HG03575 (cell line): ENCODE data around the gene OSGIN1.
"Not testable (repeated sequence)": the region's sequence is repeated elsewhere in the genome, so short reads cannot be mapped to it uniquely, and the experiment has no call there.

Experiments
- ATAC-seq: cut with Tn5 transposase; IDR thresholded peaks from one replicate; pipeline ENCODE4 v1.9.1; 2021; ENCODE audit not compliant: unreplicated experiment, insufficient number of reproducible peaks, low FRiP score; ENCODE audit errors: extremely low read depth

Gene OSGIN1

GRCh38 chr16:83939266-83939855 lies 13.7 kb upstream of the OSGIN1 start:
- ATAC-seq, result no peak

- ATAC-seq, result no peak
These were observed 12.9 kb upstream of the OSGIN1 start for GRCh38 chr16:83940119-83940518.

DNA sequence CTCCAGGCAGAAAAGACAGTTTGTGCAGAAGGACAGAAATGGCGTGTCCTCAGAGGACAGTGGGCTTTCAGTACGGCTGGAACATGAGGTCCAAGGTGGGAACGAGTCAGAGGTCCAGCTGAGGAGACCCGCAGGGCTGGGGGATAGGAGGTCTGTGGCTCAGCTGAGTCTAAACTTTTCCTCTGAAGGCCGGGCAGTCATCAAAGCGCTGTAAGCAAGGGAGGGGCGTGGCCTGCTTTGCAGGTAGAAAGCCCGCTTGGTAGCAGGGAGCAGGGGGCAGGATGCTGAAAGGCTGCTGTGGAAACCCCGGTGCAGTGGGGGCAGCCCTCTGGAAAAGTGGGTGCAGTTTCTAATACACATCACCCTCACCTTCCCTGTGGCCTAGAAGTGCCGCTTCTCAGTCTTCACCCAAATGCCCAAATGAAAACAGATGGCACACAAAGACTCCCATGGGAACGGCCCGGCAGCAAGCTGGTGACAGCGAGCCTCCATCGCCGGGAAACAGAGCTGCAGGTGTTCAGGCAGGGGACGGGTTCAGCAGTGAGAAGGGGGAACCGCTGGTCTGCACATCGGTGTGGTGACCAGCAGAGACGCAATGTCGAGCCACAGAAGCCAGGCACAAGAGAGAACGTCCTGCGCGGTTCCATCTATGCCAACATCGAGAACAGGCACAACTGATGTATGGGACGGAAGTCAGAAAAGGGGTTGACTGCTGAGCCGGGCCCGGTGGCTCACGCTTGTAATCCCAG lies 12.2 kb upstream of the OSGIN1 start:
- ATAC-seq, result no peak

DNA sequence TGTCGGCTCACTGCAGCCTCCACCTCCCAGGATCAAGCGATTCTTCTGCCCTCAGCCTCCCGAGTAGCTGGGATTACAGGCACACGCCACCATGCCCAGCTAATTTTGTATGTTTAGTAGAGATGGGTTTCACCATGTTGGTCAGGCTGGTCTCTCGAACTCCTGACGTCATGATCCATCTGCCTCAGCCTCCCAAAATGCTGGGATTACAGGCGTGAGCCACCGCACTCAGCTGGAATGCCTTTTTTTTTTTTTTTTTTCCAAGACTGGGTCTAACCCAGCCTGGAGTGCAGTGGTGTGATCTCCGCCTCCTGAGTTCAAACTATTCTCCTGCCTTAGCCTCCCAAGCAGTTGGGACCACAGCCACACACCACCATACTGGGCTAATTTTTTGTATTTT lies 11.5 kb upstream of the OSGIN1 start:
- not testable (repeated sequence) for ATAC-seq

DNA sequence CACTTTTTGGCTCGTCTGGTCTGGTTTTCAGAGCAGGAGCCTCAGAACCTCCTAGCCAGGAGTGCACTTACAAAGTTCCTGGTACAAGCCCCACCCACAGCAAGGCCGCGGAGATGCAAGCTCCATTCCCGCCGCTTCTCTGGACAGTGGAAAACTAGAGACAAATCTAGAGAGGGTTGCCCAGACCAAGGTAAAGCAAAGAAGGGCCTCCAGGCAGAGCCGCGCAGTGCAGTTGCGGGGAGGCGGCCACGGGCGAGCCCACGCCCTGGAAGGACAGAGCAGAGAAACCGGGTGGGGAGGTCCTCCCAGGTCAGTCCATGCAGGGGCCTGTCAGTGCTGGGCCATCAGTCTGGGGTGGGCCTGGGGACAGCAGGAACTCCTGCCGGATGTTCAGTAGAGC lies 11.0 kb upstream of the OSGIN1 start:
- ATAC-seq, result no peak

GRCh38 chr16:83942815-83943515 lies 10.1 kb upstream of the OSGIN1 start:
- ATAC-seq, result no peak

GRCh38 chr16:83943516-83944050 lies 9.5 kb upstream of the OSGIN1 start:
- ATAC-seq, result no peak

GRCh38 chr16:83945587-83945986 lies 7.5 kb upstream of the OSGIN1 start:
- no peak for ATAC-seq

DNA sequence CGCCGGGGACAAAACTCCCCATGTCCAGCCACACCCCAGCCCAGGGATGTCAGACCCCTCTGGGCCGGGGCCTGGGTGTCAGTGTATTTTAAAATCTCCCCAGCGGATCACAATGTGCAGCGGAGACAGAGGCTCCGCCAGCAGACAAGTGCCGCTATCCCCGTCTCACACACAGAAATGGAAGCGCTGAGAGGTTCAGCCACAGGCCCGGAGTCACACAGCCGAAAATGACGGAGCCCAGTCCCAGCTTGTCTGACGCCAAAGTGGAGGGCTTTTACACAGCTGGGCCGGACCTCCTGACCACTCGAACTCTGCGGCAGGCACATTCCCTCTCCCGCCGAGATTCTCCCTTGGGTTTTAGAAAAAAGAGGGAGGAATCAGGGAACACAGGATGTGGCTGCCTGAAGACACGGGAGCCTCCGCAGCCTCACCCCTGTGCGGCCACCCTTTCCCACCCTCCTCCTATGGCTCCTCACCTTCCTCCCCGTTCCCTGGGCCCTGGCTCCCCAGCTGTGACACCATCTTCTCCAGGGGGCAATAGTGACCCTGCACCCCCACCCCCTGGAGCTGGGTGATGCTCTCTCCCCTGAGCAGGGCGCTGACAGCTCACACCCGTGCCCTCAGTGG lies 6.8 kb upstream of the OSGIN1 start:
- no peak for ATAC-seq

DNA sequence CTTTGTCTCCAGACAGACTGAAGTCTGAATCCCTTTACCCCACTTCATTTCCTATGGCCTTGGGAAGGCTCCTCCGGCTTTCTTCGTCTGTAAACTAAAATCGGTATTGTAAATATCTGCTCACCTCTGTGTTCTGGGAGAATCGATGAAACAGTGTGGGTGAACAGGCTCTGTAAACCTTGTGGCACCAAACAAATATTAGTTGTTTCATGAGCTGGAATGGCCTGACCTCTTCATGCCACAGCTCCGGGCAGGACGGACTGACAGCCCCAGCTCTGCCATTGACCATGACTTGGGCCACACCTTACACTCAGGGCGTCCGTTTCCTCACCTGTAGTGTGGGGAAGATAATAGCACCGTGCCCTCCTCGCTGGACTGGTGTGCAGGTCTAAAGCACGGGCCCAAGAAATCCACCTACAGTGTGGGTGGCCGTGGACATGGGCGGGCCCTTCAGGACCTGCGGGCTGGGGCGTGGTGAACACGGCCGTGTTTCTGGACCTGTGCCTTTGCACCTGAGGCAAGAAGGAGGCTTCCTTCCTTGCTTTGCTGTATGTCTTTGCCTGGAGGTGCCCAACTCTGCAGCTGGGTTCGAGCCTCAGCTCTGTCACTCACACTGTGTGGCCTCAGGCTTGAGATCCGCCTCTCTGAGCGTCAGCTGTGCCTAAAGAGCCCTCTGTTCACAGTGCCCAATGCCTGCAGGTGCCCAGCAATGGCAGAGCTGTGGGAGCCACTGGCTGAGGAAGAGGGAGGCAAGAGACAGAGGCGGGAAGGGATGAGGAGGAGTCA lies 6.1 kb upstream of the OSGIN1 start:
- ATAC-seq, result no peak

- no peak for ATAC-seq
These were observed 5.3 kb upstream of the OSGIN1 start for GRCh38 chr16:83947642-83948234.

- no peak for ATAC-seq
These were observed 3.9 kb upstream of the OSGIN1 start for GRCh38 chr16:83948914-83949723.

DNA sequence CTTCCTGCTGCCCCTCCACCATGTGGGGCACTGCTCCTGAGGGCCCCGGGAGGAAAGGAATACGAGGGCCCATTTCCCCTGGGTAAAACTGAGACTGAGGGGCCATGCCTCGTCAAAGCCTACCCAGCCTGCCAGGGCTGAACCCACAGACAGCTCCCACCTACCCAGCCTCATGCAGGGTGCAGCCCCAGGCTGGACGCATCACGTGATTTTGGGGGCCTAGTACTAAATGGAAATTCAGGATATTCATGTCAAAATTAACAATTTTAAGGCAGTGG lies 3.4 kb upstream of the OSGIN1 start:
- no peak for ATAC-seq

DNA sequence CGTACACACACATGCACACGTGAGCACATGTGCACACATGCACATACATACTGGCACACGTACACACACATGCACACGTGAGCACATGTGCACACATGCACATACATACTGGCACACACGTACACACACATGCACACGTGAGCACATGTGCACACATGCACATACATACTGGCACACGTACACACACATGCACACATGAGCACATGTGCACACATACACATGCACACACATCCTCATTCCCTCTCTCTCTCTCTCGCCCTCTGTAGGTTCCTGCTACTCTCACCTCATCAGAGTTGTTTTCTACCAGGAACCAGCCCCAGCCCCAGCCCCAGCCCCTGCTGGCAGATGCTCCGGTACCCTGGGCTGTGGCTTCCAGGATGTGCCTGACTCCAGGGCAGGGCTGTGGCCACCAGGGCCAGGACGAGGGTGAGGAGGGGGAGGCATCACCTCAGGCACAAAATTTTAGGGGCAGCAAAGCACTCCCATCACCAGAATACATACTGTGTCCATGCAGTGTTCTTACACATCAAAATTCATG lies 2.1 kb upstream of the OSGIN1 start:
- not testable (repeated sequence) for ATAC-seq

DNA sequence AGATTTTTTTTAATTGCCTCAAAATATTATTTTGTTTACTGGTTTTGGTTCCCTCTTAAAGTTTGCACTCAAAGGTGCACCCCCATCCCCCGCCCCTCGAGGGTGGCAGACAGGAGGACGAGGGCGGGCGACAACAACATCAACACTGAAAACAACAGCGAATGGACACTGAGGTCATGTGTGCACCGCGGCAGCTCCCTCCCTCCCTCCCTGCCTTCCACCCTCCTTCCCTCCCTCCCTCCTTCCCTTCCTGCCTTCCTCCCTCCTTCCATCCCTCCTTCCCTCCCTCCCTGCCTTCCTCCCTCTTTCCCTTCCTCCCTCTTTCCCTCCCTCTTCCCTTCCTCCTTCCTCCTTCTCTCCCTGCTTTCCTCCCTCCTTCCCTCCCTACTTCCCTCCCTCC lies 1.5 kb upstream of the OSGIN1 start:
- ATAC-seq, result no peak

- ATAC-seq, result no peak
These were observed 477 bp upstream of the OSGIN1 start for GRCh38 chr16:83952587-83952939.

- ATAC-seq, result no peak
These were observed 946 bp downstream of the OSGIN1 start for GRCh38 chr16:83953796-83954576.
